HepG2 (cell line): Measurements from ENCODE around the gene SPATA25. TPM values are rescaled to one million over a fixed set of nuclear protein-coding genes. Genes with fewer than 3 reads are reported as not detected.

Source experiments
- HHEX ChIP-seq: IDR thresholded peaks from 2 replicates; pipeline ENCODE4 v1.6.1; 2016; ENCODE audit warnings: control low read depth
- MEIS2 ChIP-seq: sonication (generic); formaldehyde crosslinking; IDR thresholded peaks from 2 replicates; pipeline ENCODE4 v1.9.0; 2021; ENCODE audit warnings: mild to moderate bottlenecking, missing genetic modification reagents
- MTA1 ChIP-seq: sonication (generic); formaldehyde crosslinking; IDR thresholded peaks from 2 replicates; pipeline ENCODE4 v1.4.0; 2020; ENCODE audit warnings: missing genetic modification reagents, mild to moderate bottlenecking, borderline replicate concordance
- NR2F1 ChIP-seq, 2 experiments: fragments of 450-650 bp in 1 of 2; formaldehyde crosslinking in 1 of 2; IDR thresholded peaks; 2 replicates each; pipeline versions ENCODE4 v1.5.0 to v1.6.1; 2016 to 2020; ENCODE audit warnings: mild to moderate bottlenecking in 1 of 2, missing compliant biosample characterization in 1 of 2, missing genetic modification reagents in 1 of 2, moderate library complexity in 1 of 2
- TARDBP ChIP-seq: sonication (generic); formaldehyde crosslinking; IDR thresholded peaks from 2 replicates; pipeline ENCODE4 v1.8.0; 2022; ENCODE audit warnings: mild to moderate bottlenecking, missing genetic modification reagents
- ZNF17 ChIP-seq: sonication (generic); formaldehyde crosslinking; IDR thresholded peaks from 2 replicates; pipeline ENCODE4 v1.5.0; 2020; ENCODE audit warnings: mild to moderate bottlenecking, missing genetic modification reagents
- ZNF296 ChIP-seq: sonication (generic); formaldehyde crosslinking; conservative IDR thresholded peaks from 2 replicates; pipeline ENCODE4 v1.5.0; 2020; ENCODE audit warnings: mild to moderate bottlenecking, missing genetic modification reagents
- polyA plus RNA-seq, 8 experiments: library from polyadenylated mRNA; depleted of rRNA in 3 of 8; stranded (reverse) in 7 of 8; unstranded in 1 of 8; fragments of >200 nt; fragmentation: Illumina TruSeq in 4 of 8; extraction: Trizol in 4 of 8; gene quantifications; 2 replicates each; pipeline versions ENCODE4 v1.2.1 to v1.2.3, GENCODE V29; 2011 to 2016; ENCODE audit warnings: low read depth in 4 of 8, missing spikeins in 1 of 8, mixed read lengths in 1 of 8; ENCODE audit not compliant: insufficient read depth in 1 of 8
- total RNA-seq, 5 experiments: library from RNA; depleted of rRNA; stranded (reverse); fragments of >200 nt; fragmentation: Illumina TruSeq; extraction: Trizol; gene quantifications; 2 replicates each; pipeline ENCODE4 v1.2.3, GENCODE V29; 2016; ENCODE audit warnings: low read depth in 1 of 5
- TF ChIP-seq, protein P1 (sequence below): sonication (generic); formaldehyde crosslinking; IDR thresholded peaks from 2 replicates; pipeline ENCODE4 v1.5.1; 2020; ENCODE audit warnings: mild to moderate bottlenecking, missing genetic modification reagents, borderline replicate concordance
- TF ChIP-seq, protein P2 (sequence below): sonication (generic); formaldehyde crosslinking; IDR thresholded peaks from 2 replicates; pipeline ENCODE4 v1.4.0; 2020; ENCODE audit warnings: mild to moderate bottlenecking, missing genetic modification reagents
- TF ChIP-seq, protein P3 (sequence below): sonication (generic); formaldehyde crosslinking; IDR thresholded peaks from 2 replicates; pipeline ENCODE4 v1.4.0; 2020; ENCODE audit warnings: mild to moderate bottlenecking, missing genetic modification reagents

The SPATA25 gene
- total and polyA plus RNA-seq, 2 of the 13 experiments (the other 11 are each of a cell fraction or from before 2014, with no cell fraction given): 4.8 to 7.6 TPM

DNA sequence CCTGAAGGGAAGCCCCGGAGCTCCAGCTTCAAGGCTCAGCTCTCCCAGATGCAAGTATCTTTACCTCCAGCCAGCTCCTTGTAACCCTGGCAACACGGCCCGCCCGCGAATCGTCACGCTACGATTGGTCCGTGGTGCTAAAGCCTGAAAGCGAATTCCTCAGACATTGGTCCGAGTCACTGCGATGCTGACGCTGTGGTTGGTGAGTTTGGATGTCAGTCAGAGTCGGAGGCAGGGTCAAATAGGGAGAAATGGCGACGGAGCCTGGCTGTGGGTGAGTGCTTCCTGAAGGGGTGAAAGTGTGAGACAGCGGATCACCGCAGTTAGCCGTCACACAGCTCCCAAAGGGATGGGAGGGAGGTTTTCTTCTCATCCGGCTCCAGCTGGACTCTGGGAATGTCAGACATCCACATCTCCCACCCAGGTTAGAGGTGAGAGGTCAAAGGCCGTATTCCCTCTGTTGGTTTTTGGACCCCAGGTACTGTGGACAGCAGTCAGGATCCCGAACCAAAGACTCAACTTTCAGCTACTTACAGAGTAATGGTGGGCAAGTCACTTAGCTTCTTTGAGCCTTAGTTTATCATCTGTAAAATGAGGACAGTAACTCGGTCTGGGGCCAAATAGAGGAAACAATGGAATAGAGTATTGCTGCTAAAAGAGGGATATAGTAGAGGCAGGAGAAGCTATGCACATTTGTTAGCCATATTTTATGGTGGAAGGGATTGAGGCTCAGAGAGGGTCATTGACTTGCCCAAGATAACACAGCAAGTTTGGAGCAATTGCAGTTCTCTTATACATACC lies 6.2 kb downstream of the SPATA25 start, which contains the start of gene ZSWIM1 (continued):
- TF ChIP-seq, protein P1, sequence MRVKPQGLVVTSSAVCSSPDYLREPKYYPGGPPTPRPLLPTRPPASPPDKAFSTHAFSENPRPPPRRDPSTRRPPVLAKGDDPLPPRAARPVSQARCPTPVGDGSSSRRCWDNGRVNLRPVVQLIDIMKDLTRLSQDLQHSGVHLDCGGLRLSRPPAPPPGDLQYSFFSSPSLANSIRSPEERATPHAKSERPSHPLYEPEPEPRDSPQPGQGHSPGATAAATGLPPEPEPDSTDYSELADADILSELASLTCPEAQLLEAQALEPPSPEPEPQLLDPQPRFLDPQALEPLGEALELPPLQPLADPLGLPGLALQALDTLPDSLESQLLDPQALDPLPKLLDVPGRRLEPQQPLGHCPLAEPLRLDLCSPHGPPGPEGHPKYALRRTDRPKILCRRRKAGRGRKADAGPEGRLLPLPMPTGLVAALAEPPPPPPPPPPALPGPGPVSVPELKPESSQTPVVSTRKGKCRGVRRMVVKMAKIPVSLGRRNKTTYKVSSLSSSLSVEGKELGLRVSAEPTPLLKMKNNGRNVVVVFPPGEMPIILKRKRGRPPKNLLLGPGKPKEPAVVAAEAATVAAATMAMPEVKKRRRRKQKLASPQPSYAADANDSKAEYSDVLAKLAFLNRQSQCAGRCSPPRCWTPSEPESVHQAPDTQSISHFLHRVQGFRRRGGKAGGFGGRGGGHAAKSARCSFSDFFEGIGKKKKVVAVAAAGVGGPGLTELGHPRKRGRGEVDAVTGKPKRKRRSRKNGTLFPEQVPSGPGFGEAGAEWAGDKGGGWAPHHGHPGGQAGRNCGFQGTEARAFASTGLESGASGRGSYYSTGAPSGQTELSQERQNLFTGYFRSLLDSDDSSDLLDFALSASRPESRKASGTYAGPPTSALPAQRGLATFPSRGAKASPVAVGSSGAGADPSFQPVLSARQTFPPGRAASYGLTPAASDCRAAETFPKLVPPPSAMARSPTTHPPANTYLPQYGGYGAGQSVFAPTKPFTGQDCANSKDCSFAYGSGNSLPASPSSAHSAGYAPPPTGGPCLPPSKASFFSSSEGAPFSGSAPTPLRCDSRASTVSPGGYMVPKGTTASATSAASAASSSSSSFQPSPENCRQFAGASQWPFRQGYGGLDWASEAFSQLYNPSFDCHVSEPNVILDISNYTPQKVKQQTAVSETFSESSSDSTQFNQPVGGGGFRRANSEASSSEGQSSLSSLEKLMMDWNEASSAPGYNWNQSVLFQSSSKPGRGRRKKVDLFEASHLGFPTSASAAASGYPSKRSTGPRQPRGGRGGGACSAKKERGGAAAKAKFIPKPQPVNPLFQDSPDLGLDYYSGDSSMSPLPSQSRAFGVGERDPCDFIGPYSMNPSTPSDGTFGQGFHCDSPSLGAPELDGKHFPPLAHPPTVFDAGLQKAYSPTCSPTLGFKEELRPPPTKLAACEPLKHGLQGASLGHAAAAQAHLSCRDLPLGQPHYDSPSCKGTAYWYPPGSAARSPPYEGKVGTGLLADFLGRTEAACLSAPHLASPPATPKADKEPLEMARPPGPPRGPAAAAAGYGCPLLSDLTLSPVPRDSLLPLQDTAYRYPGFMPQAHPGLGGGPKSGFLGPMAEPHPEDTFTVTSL (CRISPR knock-in tag): no peak
- TF ChIP-seq MTA1: peak; percentile 66; the same call in 1 of the 2 replicates
- TF ChIP-seq ZNF296 (CRISPR knock-in tag): no peak
- no peak for TF ChIP-seq ZNF17 (CRISPR knock-in tag)
- TF ChIP-seq MEIS2 (CRISPR knock-in tag): peak; percentile 66; the same call in 1 of the 2 replicates
- peak; percentile 65 to 97 for TF ChIP-seq NR2F1 (CRISPR knock-in tag; IDR thresholded peaks at IDR 0.05)
- 0 out of 2 replicates have a peak, but pooled peaks have one; percentile 20 for TF ChIP-seq HHEX (CRISPR knock-in tag)
- peak; percentile 68; the same call in 1 of the 2 replicates for TF ChIP-seq TARDBP
- TF ChIP-seq, protein P2, sequence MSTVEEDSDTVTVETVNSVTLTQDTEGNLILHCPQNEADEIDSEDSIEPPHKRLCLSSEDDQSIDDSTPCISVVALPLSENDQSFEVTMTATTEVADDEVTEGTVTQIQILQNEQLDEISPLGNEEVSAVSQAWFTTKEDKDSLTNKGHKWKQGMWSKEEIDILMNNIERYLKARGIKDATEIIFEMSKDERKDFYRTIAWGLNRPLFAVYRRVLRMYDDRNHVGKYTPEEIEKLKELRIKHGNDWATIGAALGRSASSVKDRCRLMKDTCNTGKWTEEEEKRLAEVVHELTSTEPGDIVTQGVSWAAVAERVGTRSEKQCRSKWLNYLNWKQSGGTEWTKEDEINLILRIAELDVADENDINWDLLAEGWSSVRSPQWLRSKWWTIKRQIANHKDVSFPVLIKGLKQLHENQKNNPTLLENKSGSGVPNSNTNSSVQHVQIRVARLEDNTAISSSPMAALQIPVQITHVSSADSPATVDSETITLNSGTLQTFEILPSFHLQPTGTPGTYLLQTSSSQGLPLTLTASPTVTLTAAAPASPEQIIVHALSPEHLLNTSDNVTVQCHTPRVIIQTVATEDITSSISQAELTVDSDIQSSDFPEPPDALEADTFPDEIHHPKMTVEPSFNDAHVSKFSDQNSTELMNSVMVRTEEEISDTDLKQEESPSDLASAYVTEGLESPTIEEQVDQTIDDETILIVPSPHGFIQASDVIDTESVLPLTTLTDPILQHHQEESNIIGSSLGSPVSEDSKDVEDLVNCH (CRISPR knock-in tag): no peak
- TF ChIP-seq, protein P3, sequence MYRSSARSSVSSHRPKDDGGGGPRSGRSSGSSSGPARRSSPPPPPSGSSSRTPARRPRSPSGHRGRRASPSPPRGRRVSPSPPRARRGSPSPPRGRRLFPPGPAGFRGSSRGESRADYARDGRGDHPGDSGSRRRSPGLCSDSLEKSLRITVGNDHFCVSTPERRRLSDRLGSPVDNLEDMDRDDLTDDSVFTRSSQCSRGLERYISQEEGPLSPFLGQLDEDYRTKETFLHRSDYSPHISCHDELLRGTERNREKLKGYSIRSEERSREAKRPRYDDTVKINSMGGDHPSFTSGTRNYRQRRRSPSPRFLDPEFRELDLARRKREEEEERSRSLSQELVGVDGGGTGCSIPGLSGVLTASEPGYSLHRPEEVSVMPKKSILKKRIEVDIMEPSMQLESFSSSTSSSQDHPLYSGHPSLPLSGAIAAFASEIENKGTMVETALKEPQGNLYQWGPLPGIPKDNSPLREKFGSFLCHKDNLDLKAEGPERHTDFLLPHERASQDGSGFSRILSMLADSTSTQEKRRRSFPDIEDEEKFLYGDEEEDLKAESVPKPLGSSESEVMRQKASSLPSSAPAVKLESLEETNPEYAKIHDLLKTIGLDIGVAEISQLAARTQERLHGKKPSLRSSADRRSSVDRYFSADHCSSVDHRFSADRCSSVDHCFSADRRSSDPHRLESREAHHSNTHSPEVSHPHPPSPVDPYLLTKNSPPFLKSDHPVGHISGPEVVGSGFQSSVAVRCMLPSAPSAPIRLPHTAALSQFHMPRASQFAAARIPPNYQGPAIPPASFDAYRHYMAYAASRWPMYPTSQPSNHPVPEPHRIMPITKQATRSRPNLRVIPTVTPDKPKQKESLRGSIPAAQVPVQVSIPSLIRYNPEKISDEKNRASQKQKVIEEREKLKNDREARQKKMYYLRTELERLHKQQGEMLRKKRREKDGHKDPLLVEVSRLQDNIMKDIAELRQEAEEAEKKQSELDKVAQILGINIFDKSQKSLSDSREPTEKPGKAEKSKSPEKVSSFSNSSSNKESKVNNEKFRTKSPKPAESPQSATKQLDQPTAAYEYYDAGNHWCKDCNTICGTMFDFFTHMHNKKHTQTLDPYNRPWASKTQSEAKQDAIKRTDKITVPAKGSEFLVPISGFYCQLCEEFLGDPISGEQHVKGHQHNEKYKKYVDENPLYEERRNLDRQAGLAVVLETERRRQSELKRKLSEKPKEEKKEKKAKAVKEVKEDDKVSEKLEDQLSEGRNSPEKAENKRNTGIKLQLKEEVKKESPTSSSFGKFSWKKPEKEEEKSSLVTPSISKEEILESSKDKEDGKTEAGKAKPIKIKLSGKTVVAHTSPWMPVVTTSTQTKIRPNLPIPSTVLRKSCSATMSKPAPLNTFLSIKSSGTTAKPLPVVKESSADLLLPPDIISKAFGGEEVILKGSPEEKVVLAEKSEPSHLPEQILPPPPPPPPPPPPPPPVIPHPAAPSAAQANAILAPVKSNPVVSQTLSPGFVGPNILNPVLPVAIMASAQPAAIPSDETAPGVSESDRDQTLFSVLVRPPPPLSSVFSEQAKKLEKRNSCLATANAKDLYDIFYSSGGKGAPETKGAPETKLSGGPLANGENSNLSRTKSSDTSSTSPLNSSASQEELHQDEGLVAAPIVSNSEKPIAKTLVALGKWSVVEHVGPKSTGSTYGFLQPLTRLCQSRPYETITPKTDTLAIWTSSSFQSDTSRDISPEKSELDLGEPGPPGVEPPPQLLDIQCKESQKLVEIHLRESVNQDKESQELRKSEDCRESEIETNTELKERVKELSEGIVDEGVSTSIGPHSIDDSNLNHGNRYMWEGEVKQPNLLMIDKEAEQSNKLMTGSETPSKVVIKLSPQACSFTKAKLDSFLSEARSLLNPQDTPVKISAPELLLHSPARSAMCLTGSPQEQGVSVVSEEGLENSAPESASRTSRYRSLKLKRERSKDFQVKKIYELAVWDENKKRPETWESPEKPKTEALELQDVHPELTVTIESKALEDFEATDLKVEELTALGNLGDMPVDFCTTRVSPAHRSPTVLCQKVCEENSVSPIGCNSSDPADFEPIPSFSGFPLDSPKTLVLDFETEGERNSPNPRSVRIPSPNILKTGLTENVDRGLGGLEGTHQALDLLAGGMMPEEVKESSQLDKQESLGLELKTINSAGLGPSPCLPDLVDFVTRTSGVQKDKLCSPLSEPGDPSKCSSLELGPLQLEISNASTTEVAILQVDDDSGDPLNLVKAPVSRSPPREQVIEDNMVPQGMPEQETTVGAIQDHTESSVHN (CRISPR knock-in tag): 0 out of 2 replicates have a peak, but pooled peaks have one; percentile 69
